Amygdala (tissue), 56 donors: Measurements from ENCODE around the gene CTSZ.
"Not testable (repeated sequence)": the region's sequence is repeated elsewhere in the genome, so short reads cannot be mapped to it uniquely, and the experiment has no call there.

Experiments used
- DNase-seq, 56 donors: peaks; one replicate each; lab custom pipeline; 2025; lab: John Stamatoyannopoulos, UW

CTSZ gene

DNA sequence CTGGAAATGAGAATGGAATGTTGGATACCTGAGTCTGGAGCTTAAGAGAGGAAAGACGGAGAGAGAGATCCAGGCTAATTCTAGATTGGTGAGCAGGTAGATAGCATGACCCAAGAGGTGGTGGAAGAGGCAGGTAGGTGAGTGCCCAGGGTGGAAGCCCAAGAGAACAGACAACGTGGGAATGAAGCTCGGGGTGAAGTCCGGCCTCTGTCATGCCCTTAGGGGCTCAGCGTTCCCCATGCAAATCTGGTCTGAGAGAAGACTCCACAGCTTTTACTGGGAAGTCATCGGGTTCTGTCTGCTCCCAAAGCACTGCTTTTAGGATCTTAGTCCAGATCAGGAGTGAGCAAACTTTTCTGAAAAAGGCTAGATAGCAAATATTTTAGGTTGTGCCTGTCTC, 22.4 kb downstream of the CTSZ start:
- DNase-seq = no peak

GRCh38 chr20:58983115-58983468, 24.0 kb downstream of the CTSZ start:
- DNase-seq = not testable (repeated sequence)

- no peak for DNase-seq
These were observed 24.5 kb downstream of the CTSZ start for GRCh38 chr20:58982406-58983114.

GRCh38 chr20:58981628-58982364, 25.3 kb downstream of the CTSZ start:
- DNase-seq = no peak

DNA sequence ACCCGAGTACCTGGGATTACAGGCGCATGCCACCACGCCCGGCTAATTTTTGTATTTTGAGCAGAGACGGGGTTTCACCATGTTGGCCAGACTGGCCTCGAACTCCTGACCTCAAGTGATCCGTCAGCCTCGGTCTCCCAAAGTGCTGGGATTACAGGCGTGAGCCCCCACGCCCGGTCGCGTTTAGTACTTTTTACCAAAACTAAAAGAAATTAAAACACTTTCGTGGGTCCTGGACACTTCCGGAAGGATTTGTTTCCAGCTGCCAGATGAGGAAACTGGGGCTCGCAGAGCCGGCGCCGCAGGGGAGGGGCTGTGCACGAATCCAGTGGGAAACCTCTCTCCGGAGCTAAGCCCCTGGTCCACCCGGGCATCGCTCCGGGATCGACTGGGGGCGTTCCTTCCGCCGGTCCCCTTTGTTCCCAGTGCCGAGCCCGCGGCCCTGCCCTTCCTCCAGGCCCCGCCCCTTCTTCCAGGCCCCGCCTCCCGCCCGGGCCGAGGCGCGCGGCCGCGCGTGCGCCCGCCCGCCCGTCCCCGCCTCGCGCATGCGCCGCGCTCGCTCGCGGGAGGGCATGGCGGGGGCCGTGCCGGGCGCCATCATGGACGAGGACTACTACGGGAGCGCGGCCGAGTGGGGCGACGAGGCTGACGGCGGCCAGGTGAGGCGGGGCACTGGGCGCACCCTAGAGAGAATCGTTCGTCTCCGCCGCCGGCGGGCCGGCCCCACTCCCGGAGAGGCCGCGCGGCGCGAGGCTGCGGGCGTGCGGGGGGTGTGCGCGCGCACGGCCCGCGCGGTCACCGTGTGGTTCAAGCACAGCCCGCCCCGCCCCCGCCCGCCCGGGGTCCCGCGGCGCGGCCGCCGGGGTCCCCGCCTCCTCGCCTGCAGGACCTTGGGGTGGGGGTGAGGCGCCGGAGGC, 26.1 kb downstream of the CTSZ start, which contains the start of gene NELFCD:
NELFCD (plus strand) TSS at position 546 of the 917 bp plus-strand sequence; CDS start at position 600, 54 bp downstream.
- peak in 55 of 56 donors; percentile 9 to 87 (median 70) for DNase-seq

GRCh38 chr20:58978351-58979190, 28.5 kb downstream of the CTSZ start:
- DNase-seq = no peak

DNA sequence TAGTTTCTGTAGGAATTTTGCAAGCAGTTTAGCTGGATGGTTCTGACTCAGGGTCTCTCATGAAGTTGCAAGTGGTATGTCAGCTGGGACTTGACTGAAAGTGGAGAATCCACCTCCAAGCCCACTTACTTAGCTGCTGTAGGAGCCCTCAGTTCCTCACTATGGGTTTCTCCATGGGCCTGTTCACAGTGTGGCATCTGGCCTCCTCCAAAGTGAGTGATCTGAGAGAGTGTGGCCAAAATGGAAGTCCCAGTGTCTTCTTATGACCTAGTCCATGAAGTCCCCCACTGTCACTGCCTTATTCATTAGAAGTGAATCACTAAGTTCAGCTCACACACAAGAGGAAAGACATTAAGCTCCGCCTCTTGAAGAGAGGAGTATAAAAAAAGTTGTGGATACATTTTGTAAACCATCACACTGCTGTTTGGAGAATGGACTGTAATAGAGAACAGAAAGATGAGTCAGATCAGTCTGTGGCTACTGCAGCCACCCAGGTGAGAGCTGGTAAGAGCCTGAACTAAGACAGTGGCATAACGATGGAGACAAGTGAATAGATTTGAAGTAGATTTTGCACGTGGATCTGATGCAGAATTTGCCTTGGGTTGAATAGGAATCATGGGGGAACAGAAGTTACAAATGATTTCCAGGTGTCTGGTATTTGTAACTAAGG, 30.9 kb downstream of the CTSZ start:
- no peak for DNase-seq

GRCh38 chr20:58975353-58975752, 31.7 kb downstream of the CTSZ start:
- no peak for DNase-seq

- no peak for DNase-seq
These were observed 33.2 kb downstream of the CTSZ start for GRCh38 chr20:58973866-58974265.

GRCh38 chr20:58973179-58973578, 33.9 kb downstream of the CTSZ start:
- no peak for DNase-seq

- no peak for DNase-seq
These were observed 35.6 kb downstream of the CTSZ start for GRCh38 chr20:58971429-58971828.

- no peak for DNase-seq
These were observed 36.9 kb downstream of the CTSZ start for GRCh38 chr20:58970146-58970545.

DNA sequence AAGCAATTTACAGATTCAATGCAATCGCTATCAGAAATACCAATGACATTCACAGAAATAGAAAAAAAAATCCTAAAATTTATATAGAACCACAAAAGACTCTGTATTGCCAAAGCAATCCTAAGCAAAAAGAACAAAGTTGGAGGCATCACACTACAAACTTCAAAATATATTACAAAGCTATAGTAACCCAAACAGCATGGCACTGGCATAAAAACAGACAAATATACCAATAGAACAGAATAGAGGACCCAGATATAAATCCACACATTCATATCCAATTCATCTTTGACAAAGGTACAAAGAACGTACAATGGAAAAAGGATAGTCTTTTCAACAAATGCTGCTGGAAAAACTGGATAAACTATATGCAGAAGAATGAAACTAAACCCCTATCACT, 37.6 kb downstream of the CTSZ start:
- DNase-seq = no peak

DNA sequence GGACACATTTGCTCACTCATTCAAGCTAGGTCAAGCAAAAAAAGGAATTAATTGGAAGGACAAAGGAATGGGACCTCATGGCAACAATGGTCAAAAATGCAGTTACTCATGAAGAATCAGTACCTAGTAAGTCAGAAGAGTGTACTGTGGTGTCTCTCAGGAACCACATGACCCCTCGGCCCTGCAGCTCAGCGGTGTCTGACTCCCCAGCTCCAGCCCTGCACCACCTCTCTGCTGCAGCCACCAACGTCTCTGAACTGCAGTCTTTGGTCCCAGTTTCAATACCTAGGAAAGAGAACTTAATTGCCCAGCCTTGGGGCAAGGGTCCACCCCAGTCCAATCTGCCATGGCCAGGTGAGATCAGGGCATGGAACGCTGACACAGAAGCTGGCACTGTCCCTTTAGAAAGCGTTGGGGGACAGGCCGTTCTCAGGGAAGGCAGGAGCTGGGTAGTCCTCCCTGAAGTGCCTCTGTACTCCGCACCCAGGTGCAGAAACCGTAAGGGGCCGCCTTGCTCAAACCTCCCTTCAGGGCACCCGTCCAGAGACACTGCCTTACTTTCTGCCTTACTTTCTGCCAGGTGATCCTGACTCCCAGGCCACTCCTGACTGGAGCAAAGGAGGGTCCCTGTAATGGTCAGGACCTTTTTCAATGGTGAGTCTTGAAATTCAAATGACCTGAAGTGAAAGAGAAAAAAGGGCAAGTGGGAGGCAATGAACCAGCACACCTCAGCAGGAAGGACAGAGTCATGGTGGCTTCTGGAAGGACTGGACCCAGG, 39.2 kb downstream of the CTSZ start:
- DNase-seq = no peak

DNA sequence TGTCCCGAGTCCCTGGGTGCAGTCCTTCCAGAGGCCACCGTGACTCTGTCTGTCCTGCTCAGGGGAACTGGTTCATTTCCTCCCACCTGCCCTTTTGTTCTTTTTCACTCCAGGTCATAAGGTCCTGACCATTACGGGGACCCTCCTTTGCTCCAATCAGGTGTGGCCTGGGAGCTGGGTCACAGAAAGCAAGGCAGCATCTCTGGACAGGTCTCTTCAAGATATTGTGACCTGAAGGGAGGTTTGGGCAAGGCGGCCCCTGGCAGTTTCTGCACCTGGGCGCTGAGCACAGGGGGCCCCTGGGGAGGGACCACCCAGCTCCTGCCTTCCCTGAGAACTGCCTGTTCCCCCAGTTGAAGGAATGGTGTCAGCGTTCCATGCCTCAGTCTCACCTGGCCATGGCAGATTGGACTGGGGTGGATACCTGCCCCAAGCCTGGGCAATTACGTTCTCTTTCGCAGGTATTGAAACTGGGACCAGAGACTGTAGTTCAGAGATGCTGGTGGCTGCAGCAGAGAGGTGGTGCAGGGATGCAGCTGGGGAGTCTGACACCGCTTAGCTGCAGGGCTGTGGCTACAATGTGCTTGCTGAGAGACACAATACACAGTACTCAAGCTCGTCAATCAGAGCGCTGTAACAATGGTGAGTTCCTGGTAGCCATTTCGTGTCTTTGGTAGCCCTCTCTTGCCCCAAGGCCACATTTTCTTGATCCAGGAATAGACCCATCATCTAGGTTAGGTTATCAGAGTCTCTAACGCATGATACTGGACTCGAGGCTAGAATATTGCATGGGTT, 41.6 kb downstream of the CTSZ start:
- no peak for DNase-seq

DNA sequence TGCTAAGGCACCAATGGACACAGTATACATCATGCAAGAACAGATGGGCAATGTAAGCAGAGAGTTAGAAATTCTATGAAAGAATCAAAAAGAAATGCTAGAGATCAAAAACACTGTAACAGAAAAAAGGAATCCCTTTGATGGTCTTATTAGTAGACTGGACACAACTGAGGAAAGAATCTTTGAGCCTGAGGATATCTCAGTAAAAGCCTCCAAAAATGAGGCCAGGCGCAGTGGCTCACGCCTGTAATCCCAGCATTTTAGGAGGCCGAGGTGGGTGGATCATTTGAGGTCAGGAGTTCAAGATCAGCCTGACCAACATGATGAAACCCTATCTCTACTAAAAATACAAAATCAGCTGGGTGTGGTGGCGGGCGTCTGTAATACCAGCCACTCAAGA, 43.1 kb downstream of the CTSZ start:
- DNase-seq = not testable (repeated sequence)

DNA sequence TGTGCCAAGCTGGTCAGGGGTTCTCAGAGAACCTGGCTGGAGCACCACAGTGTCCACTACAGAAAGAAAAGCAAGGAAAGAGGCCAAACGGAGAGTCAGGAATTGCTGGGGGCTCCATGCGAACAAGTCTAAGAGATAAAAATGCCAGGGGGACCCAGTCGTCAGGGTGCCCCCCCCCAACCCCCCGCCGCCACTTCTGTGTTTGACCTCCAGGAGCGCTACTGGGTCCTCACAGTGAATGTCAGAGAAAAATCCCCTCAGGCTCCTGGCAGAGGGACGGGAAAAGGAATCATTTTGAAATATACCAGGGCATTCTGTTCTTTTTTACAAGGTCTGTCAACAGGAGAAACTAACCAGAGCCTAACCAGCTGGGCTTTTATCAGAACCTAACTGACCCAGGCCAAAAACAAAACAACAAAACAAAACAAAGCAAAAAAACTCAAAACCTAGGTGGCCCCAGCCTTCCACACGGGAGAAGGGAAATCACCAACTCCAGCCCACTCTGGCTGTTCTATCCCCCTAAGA, 43.9 kb downstream of the CTSZ start:
- no peak for DNase-seq

DNA sequence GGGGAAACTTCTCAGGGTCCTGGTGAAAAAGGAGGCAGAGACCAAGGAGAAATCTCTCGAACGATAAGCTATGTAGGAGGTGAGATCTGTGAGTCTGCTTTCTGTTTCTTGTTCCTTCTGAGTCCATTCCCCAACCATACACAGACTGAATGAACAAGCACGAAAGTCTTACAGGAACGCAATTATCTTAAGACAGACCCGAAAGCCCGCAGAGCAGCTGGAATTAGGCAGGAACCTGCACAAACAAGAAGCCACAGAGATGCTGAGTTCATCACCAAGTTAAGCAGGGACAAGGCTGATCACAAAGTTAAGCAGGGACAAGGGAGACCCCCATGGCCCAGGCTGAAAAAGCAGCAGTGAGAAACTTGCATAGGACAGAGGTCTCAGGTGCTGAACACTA, 47.4 kb downstream of the CTSZ start:
- DNase-seq = no peak
